Retinal pigment epithelial cell (primary cell): Measurements from ENCODE around the gene LRPAP1.

ENCODE experiments used
- DNase-seq: peaks from one replicate; pipeline ENCODE4 v3.0.0-alpha.2; 2010; ENCODE audit warnings: low read depth
- H3K4me3 ChIP-seq: 2 replicates; pipeline ENCODE4 v1.5.1; 2011; ENCODE audit warnings: mild to moderate bottlenecking, low read length, control low read depth, moderate library complexity
- CTCF ChIP-seq: conservative IDR thresholded peaks from 2 replicates; pipeline ENCODE4 v1.5.1; 2011; ENCODE audit warnings: low read depth, low read length, control low read depth, inconsistent platforms

LRPAP1 gene

GRCh38 chr4:3471886-3472285 lies 60.3 kb downstream of the LRPAP1 start:
- no peak for DNase-seq
- no peak overlapping the region for H3K4me3 ChIP-seq
- no peak for TF ChIP-seq CTCF

GRCh38 chr4:3471098-3471760 lies 61.0 kb downstream of the LRPAP1 start:
- TF ChIP-seq CTCF: no peak
- no peak for DNase-seq

DNA sequence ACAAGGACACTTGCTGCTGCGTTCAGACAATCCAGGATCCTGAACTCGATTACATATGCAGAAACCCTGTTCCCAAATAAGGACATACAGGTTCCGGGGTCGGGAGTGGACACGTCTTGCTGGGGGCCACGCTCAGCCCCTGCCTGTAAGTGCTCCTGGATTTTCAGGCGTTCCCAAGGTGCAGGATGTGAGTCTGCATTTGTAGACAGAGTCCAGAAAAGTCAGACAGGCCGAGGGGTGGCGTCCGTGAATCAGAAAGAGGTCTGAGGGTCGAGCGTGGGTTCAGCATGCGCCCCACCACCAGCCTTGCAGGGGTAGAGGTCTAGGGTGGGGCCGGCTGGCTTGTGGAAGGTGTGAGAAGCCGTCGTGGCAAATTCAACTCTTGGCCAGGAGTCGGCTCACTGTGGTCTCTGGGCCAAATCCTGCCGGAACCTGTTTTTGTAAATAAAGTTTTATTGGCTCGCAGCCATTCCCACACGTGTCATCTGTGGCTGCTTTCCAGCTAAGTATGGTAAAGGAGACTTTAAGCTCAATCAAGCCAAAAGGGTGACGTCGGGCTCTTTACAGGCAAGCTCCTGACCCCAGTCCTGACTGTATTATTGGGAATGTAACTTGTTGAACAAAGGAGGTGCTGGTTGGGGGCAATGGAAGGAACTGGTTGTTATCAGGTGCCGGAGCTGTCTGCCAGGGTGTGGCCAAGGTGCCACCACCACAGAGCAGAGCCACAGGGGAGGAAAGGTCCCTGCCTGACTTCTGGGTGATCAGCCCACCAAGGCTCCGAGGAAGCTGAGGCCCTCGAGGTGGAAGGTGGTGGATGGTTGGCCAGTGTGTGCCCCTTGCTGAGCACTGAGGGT lies 61.8 kb downstream of the LRPAP1 start:
- peak; percentile 33 for DNase-seq
- no peak for TF ChIP-seq CTCF
- H3K4me3 ChIP-seq: no peak overlapping the region

More at GRCh38 chr4:3471098-3471760, 61.0 kb downstream of the LRPAP1 start:
- H3K4me3 ChIP-seq: no peak overlapping the region

DNA sequence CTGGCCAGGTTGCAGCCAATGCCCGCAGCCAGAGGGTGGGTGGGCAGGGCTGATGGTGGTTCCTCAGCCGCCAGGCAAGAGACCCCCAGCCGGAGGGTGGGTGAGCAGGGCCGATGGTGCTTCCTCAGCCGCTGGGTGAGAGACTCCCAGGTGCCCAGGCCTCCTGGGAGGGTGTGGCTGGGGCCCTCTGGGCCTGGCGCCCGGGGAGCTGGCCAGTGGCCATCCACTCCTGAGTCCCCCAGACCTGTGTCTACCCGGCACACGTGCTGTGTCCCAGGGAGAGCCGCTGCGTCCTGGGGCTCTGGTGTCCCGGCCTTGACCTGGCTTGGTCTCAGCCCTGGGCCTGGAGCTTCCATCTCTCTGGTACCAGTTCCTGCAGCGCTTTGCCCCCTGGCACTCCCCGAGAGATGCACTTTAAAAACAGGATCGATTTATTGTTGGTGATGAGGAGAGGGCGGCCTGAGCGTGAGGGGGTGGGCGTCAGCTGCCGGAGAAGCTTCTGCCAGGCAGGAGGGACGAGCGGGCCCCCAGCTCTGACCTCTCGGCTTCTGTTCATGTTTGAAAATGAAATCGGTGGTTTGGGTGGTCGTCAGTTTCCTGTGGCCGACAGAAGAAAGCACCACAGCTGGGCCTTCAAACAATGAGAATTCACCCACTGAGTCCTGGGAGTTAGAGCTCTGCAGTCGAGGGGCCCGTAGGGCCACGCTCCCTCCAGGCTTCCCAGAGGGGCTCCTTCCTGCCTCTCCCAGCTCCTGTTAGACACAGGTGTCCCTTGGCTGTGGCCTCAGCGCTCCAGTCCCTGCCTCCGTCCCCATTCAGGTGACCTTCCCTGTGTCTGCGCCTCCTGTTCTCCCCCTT lies 62.6 kb downstream of the LRPAP1 start:
- TF ChIP-seq CTCF: no peak
- DNase-seq: no peak
- no peak overlapping the region for H3K4me3 ChIP-seq

DNA sequence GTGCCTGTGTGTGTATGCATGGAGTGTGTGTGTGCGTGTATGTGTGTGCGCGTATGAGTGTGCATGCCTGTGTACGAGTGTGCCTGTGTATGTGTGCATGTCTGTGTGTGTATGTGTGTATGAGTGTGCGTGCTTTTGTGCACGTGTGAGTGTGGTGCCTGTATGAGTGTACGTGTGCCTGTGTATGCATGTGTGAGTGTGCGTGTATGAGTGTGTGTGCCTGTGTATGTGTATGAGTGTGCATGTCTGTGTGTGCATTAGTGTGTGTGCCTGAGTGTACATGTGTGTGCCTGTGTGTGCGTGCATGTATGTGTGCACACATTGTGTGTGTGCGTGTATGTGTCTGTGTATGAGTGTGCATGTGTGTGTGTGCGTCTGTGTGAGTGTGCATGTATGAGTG lies 63.4 kb downstream of the LRPAP1 start:
- DNase-seq: no peak
- no peak overlapping the region for H3K4me3 ChIP-seq
- no peak for TF ChIP-seq CTCF

- no peak for DNase-seq
- TF ChIP-seq CTCF: no peak
Measured at GRCh38 chr4:3468154-3468553, 64.1 kb downstream of the LRPAP1 start.

More at GRCh38 chr4:3468154-3468553, 64.1 kb downstream of the LRPAP1 start:
- H3K4me3 ChIP-seq: no peak overlapping the region
